COLO829 (cell line): Measurements from ENCODE around the gene ZNF521.

Experiments used
- DNase-seq: peaks from one replicate; pipeline ENCODE4 v3.0.0; 2012; ENCODE audit warnings: low spot score

Gene ZNF521

DNA sequence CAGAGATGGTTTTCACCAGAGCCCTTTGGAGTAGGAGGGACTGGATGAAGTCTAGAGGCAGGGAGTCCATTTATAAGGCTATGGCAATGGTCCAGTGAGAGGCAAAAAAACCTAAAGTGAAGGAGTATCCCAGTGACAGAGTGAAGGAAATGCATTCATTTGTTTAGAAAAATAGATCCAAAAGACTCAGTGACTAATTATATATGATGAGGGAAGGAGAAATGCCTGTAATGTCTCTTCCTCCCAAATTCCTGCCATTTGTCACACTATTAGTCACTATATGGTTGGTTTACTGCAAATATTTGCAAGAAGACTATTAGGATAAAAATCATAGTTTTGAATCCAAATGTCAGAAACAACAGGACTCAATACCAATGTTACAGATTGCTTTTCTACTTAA lies 104.2 kb downstream of the ZNF521 start:
- no peak for DNase-seq

DNA sequence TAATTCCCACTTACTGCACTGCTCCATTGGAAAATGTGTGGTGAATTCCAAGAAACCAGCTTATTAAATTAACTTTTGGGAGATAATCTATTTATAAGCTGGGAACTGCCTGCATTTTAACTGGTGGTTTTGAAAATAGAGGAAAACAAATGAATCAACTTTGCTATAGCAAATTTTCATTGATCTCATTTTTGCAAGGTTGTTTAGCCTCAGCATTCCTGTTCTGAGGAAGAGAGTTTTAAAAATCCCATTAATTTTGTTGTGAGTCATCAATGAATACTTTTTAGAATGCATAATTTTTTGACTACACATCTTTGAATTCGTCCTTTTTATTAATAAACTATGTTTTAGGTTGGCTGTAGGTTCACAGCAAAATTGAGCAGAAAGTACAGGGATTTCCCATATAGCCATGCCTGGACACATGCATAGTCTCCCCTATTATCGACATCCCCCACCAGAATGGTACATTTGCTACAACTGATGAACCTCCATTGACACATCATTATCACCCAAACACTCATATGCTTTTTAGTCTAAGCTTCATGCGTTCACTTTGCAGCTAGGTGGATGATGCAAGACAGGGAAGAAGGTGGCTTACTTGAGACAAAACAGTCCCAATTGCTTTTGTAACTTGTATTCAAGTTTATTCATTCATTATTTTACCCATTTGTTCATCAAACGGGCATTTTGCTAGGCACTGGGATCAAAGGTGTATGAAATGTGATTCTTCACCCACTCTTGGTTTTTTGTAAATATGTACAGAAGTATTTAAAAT lies 106.9 kb downstream of the ZNF521 start:
- DNase-seq: no peak

DNA sequence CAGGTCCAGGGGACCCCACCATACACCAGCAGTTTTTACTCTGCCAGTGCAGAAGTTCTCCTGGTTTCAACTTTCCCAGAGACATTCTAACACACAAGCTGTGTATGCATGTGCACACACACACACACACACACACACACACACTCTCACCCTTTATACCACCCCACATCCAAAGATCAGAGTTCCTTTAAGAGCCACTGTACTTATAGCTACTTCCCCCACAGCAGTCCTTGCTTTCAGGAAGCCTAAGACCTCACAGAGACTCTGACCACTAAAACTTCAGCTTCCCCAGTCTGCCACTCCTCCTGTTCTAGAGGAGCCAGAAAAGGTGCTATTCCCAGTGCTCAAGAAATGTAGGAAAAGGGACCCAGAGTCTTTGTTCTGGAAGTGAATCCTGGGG lies 107.8 kb downstream of the ZNF521 start:
- no peak for DNase-seq

DNA sequence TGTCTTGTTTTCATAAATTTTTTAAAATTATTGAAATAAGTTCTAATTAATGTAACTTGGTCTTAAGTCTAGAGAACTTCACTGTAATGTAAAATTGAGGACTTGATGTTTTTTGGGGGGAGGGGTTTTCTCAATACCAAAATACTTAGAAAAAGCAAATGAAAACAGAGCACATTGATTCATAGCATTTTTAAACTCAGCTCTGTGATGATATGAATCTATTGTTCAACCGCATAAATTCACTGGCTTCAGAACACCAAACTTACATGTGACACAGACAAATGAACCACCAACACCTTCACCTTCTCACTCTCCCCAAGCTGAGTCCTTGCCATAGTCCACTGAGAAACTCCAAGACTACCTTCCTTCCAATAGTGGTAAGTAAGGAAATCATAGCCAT lies 108.2 kb downstream of the ZNF521 start:
- no peak for DNase-seq

DNA sequence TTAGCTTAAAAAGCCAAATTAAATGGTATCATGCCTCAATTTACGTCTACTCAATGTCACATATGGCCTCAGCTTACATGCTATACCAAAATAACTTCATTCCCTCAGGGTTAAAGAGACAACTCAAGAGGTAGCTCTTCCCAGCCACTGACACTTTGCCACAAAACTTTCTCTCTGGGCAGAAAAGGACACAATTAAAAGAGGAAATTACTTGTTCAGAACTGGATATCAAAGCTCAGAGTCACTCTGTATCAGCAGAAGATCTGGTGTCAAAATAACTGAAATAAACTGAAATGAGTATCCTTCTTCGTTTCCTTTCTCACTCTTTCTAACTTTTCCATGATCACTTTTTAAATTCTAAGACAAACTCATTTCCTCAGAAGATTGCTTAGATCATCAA lies 108.7 kb downstream of the ZNF521 start:
- no peak for DNase-seq

DNA sequence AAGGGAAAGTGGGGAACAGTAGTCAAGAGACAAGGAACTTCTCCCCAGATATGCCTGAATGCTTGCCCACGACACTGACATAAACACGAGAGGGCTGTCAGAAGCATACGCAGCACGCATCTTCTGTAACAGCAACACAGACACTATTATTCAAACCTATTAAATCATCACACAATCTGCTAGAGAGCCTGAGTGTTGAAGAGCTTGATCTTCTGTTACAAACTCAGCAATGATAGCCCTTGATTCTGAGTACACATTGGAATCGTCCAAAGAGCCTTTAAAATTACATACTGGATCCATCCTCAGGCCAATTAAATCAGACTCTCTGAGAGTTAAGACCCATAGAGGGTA lies 111.6 kb downstream of the ZNF521 start:
- no peak for DNase-seq

DNA sequence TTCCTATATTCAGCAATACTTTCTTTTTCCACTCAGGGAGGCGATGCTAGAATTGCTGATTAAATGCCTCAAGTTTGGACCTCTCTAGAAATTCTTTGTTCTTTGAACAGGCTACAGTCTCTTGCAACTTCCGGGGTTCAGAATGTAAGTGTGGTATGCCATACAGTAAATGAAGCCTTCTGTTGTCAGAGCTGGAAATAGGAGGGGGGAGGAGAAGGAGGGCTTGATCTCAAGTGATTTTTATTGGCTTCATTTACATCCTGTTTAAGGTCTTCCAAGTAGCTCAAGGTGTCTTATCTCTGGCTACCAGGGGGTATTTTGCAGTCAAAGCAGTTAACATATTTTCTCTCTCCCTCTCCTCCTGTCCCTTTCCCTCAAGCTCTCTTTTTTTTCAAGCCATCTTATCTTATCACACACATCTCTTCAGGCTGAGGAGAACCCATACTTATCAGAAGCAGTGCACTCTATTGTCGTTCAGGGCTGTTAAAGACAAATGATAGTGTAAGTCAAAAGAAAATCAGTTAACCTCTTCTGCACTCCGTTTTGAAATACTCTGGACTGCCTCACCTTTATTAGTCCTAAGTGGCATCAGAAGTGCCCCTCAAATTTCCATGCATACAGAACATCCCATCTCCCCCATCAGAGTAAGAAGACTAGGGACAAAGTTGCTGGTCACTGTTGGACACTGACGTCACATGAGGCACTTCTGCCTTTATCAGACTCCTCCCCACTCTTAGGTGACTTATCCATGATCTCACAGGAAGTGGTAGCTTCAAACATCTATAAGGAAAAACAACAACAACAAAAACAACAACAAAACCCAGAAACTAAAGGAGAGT lies 112.2 kb downstream of the ZNF521 start:
- DNase-seq: peak; percentile 4

DNA sequence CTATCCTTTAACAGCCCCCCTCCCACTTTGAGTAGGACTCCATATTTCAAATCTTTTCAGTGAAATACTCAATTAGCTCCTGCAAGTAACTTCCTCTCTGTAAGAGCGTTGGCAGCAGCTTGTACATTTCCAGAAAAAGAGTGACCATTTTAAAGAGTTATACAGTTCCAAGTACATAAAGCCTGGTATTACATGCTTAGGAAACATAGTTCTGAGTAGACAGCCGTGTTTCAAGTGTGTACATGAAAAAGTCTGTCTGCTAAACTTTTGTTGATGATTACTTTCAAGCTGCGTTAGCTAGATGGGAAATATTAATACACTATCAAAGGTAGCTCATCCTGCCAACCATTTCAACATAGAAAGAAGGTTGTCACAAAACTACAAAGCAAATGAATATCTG lies 112.8 kb downstream of the ZNF521 start:
- DNase-seq: no peak

DNA sequence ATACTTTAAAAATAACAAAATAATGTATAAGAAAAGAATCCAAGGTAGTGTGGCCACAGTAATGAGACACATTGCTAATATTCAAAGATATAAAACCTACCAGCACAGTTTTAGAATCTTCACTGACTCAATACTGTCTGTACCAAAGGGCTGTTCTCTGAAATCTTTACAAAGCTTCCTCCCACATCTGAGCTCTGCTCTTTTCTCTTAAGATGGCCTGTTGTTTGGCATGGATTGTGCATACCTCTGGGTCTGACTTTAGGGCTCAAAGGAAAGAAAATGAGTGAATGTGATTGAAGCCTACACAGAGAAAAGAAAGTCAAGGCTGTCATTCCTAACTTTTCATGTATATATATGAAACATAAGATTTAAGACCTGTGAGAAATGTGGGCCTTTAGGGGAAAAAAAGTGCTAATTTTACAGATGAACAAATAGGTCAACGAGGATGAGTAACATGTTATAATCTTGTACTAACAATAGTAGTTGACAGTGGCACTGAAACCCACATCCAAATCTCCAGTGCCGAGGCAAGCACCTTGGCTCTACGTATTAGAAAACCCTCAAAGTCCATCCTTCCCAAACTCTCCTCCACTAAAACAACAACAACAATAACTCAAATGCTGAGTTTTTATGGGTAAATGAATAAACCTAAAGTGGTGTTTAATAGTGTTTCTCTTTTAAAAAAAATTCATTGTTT lies 114.2 kb downstream of the ZNF521 start:
- DNase-seq: no peak

DNA sequence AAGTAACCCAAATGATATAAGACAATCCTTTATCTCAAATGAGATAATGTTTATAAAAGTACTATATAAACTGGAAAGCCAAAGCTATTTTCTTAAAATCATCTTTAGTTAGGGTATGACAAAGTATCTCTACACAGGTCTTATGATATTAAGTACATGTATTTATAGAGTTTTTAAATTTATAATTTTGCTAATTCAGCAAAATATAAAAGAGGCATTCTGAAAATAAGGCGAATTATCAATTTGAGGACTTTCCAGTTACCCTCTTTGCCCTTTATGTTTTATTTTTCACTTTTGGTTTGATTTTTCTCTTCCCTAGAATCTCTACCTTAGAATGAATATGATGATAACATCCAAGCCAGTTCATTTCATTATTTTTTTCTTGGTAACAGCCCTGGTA lies 115.2 kb downstream of the ZNF521 start:
- no peak for DNase-seq

DNA sequence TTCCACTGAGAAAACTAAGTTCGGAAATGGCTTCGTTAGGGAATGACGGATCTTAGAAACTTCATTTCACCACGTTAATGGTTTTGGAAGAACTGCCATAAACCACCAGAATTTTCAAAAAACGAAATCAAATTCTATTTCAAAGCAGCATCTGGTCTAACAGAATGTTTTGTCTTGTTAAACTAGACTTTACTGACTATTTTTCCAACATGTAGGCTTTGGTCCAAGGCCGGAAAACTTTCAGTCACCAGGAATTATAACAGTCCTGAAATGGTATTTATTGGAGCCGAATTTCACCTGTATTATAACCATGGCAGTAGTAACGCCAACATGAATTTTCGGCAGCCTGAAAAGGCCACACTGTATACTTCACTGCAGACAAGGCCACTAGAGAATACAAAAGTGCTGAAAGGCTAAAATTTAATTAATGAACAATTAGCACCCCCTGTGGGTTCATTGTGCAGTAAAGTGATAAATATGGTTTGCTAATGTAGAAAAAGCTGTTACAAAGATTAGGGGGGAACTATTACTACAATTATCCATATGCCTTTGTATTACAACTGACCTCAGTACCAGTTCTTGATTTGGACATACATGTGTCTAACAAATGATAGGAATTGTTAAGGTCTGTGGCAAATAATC lies 116.4 kb downstream of the ZNF521 start:
- no peak for DNase-seq

DNA sequence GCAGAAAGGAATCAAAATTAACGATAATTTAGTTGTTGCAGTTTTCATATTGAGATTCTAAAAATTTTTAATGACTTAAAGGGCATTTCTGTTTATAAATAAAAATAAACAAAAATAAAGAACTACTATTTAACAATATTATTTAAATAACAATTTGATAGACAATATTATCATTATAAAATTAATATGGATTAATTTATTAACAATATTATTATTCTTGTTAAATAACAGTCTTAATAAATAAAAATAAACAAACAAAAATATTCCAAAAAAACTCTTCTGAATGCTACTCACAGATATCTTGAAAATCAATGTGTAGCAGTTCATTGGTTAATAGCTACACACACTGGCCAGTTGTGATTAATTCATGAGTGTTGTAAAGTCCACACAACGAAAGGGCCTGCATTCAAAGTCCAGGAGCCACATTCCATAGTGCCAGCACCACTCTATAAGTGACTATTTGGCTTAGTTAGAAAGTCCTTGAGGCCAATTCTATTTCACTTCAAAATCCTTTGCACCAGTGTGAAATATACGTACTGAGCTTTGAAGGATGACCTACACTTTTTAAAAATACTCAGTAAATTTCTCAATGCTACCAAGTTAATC lies 117.1 kb downstream of the ZNF521 start:
- no peak for DNase-seq

DNA sequence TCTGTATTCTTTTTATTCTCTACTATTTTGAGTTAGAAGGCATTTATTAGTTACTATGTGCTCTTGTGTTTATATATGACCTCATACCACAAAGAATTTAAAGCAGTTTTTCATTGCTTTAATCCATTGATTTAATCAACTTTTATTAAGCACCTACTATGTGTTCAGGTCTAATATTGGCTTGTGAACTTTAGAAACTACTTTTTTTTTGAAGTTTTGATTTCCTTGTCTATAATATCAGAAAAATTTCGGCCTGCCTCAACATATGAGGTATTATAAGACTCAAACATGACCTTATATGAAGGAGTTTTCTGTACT lies 117.7 kb downstream of the ZNF521 start:
- DNase-seq: no peak

DNA sequence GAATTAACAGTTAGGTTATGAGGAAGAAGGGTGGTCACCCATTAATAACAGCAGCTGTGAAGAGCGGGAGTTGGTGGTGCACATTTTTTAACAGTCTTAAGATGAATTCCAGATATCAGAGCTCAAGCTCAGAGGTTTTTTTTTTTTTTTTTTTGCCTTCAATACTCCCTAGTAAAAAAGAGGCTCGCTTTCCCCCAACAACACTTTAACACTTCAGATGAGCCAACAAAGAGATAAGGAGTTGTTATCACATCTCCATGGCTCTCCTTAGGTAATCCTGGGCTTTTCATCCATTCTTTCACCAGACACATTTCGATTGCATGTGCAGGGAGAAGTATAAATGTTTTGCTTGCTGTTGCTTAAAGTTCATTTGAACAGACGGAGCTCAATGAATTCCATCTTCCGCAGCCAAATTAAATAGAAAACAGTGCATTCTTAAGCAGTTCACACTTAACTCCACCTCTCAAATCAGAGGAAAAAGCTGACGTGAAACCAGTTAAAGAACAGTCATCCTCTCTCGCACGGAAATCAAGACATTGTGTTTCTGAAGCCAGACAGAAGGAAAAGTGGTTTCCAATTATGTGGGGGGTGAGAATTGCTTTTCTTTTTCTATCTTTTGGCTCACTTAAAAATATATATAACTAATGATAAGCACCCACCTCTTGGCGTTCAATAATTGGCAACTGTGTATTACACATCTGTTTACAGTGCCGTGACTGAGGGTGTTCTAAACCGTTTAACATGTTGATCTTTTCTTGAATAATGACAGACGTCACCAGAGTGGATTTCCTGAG lies 118.2 kb downstream of the ZNF521 start:
- DNase-seq: no peak

DNA sequence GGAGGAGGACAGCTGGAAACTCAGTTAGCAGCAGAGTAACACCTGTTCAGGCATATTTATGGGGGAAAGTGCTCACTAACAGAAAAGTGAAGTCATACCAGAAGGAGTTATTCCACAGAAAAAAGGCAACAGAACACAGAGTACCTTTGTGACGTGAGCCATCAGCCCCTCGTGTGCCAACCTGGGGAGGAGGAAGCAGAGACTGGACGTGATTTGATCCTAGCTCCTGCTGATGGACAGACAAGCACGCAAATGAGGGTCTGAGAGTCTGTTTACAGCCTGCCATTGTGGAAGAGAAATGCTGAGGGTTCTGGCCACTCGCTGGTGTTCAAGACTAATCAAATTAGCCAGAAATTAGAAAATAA lies 120.7 kb downstream of the ZNF521 start:
- no peak for DNase-seq

DNA sequence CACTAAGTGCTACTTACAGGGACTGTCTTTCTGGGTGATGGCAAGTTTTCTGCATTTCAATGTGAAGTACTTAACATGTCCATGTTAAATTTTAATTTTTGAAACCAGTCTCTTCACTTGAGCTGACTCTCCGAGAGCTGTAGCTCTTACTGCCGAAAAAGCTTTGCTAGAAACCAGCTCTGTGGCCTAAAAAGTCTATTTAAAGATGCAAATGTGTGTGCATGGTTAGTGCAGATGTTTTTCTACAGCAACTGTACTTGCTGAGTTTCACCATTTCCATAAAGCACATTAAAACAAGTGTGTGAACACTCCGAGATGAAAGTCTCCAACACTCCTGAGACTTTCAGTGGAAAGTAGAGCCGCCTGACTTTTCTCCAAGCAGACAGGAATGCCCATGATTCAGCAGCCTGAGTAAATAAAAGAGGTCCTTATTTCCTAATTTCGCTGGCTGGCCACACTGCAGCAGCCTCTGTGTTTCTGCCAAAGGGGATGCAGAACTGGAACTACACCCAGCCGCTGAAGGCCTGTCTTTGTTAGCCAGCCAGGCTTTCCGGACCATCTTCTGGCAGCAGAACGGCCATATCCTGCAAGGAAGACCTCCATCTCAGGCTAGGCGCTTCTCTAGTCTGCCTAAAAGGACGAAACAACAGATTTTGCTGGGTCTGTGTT lies 121.2 kb downstream of the ZNF521 start:
- peak; percentile 71 for DNase-seq

DNA sequence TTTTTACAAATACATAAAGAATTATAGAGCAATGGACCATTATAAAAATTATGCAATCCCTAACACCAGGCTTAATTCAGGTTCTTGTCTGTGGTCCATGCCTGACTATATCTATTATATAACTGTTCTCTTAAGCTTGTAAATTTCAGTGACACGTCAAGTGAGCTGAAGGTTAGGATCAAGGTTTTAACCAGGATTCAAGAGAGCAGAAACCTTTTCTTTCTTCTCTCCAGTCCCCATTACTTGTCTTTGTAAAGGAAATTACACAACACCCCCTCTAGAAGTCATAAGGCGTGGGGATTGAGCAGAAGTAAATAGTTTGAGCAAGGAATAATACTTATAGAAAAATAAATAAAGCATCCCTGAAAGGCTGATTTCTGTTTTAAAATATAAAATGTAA lies 122.0 kb downstream of the ZNF521 start:
- DNase-seq: no peak

DNA sequence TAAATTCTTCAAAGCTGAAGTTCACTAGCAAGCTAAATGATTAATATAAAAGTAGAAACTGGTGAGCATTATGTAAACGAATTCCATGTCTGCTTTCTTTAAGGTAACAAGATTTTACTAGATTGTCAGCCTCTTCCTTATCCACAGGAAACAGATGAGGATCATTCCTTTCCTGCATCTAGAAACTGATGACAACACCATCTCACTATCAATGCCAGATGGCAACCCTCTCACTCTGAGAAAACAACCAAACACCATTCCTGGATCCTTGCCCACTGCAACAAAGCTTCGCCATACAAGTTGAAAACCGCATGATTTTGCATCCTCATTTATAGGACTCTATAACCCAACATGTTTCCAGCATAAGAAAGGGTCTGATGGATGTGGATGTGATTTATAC lies 122.9 kb downstream of the ZNF521 start:
- DNase-seq: no peak

DNA sequence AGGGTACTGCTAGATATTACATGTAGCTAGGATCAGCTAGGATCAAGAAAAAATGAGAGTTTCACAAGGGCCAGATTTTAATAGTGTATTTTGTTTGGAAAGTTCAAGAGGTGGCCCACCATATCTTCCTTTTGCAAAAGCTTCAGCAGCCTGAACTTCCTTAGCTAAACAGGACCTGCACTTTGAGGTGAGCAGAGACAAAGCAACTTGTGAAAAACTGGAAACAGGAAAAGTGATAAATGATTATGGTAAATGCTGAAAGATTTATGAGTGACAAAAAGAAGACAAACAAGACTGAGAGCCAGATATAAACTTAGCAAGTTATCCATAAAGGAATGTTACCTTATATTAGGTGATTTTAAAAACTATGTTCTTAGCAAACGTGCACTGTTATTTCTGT lies 123.6 kb downstream of the ZNF521 start:
- DNase-seq: no peak

DNA sequence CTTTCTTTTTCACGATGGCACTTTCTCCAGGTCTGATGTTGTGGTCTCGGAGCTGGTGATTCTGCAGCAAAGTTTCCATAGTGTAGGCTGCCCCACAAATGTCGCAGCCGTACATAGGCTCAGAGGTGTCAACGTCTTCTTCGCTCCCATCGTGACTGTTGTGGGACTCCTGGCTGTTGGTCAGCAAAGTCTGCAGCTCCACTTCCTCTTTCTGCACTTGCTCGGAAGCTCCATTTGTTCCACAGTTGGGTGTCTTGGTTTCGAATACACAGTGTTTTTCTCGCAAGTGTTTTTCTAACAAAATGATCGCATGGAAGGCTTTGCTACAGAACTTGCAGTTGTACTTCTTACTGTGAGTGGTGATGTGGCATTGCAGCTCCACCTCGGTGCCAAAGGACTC lies 126.8 kb downstream of the ZNF521 start:
- DNase-seq: no peak
